ENCODE results near the gene STX5. TPM values are rescaled to one million over a fixed set of nuclear protein-coding genes. Genes with fewer than 3 reads are reported as not detected.

Gene STX5
- total RNA-seq, 2 donors from 2014 or later = 20.1 to 23.6 TPM

DNA sequence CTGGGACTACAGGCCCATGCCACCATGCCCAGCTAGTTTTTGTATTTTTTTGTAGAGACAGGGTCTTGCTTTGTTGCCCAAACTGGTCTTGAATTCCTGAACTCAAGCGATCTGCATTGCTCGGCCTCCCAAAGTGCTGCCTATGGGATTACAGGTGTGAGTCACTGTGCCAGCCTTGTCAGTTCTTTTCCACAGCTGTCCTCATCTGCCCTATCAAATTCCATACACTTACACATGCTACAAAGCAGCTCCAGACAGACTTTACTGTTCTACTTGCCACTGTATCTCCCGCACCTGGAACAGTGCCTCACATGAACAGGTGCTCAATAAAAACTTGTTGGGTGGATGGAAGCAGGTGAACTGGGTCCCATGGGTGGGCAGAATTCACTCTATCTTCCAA is 8.2 kb downstream of the STX5 start:
- no peaks in the 10 kb centered on the region for H3K9me3 ChIP-seq
- H3K4me3 ChIP-seq = no peak overlapping the region
- TF ChIP-seq, protein P1, sequence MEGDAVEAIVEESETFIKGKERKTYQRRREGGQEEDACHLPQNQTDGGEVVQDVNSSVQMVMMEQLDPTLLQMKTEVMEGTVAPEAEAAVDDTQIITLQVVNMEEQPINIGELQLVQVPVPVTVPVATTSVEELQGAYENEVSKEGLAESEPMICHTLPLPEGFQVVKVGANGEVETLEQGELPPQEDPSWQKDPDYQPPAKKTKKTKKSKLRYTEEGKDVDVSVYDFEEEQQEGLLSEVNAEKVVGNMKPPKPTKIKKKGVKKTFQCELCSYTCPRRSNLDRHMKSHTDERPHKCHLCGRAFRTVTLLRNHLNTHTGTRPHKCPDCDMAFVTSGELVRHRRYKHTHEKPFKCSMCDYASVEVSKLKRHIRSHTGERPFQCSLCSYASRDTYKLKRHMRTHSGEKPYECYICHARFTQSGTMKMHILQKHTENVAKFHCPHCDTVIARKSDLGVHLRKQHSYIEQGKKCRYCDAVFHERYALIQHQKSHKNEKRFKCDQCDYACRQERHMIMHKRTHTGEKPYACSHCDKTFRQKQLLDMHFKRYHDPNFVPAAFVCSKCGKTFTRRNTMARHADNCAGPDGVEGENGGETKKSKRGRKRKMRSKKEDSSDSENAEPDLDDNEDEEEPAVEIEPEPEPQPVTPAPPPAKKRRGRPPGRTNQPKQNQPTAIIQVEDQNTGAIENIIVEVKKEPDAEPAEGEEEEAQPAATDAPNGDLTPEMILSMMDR (IDR thresholded peaks at IDR 0.05) = no peak
- no peak for TF ChIP-seq POLR2A (IDR thresholded peaks at IDR 0.05)
- peaks cover 5% of the 10 kb centered on the region for H3K4me1 ChIP-seq
- intact Hi-C loops (cut with DNase I) = no loop called here
- no peaks in the 10 kb centered on the region for H3K27me3 ChIP-seq
- no peak overlapping the region for H3K27ac ChIP-seq
- ATAC-seq (no peak), DNase-seq (no peak)
- 87 to 89% methylated on average over 3 of the region's 3 CpGs for WGBS, 2 donors
- H3K36me3 ChIP-seq (replicated peaks in 1 of 2; ENCODE audit: insufficient read depth in 1 of 2, low read depth in 2 of 2) = peaks cover 24 to 65% of the 10 kb centered on the region in 2 donors

DNA sequence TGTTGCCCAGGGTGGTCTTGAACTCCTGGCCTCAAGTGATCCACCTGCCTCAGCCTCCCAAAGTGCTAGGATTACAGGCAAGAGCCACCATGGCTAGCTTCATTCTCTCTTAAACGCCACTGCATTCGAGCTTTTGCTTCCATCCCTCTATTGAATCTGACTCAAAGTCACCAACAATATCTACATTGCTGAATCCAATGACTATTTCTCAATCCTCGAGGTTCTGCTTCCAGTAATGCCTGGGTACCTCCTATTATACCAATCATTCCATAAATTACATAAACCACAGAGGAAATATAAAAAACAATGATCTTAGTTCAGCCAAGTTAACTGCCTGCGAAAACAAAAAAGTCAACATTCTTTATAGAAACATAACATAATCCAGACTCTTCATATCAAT is 14.7 kb downstream of the STX5 start:
- WGBS, 2 donors = 74 to 93% methylated on average over 4 of the region's 4 CpGs
- Histone ChIP-seq H3K9me3 (no peaks in the 10 kb centered on the region), H3K4me3 (no peak overlapping the region), H3K27ac (no peak overlapping the region), H3K27me3 (no peaks in the 10 kb centered on the region), H3K36me3 (replicated peaks in 1 of 2; ENCODE audit: insufficient read depth in 1 of 2, low read depth in 2 of 2) (peaks cover 0 to 25% of the 10 kb centered on the region in 2 donors), H3K4me1 (no peaks in the 10 kb centered on the region)
- ATAC-seq (no peak), DNase-seq (no peak)
- intact Hi-C loops (cut with DNase I) = no loop called here
- TF ChIP-seq, protein P1 (IDR thresholded peaks at IDR 0.05) = no peak
- no peak for TF ChIP-seq POLR2A (IDR thresholded peaks at IDR 0.05)

DNA sequence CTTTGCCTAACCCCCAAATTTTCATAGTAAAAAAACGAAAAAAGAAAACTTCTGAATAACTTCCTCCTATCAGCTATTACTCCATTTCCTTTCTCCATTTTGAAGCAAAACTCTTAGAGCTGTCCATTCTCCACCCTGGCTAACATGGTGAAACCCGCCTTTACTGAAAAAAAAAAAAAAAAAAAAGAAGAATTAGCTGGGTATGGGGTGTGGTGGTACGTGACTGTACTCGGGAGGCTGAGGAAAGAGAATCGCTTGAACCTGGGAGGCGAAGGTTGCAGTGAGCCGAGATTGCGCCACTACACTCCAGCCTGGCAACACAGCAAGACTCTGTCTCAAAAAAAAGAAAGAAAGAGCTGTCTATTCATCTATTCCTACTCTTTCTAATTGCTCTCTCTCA is 15.3 kb downstream of the STX5 start:
- no peaks in the 10 kb centered on the region for H3K27me3 ChIP-seq
- ATAC-seq = no peak
- DNase-seq = no peak
- TF ChIP-seq, protein P1 (IDR thresholded peaks at IDR 0.05) = no peak
- TF ChIP-seq POLR2A (IDR thresholded peaks at IDR 0.05) = no peak
- 78 to 90% methylated on average over 8 of the region's 8 CpGs for WGBS, 2 donors
- H3K27ac ChIP-seq = no peak overlapping the region
- no peaks in the 10 kb centered on the region for H3K9me3 ChIP-seq
- no peak overlapping the region for H3K4me3 ChIP-seq
- no peaks in the 10 kb centered on the region for H3K4me1 ChIP-seq
- peaks cover 0 to 21% of the 10 kb centered on the region in 2 donors for H3K36me3 ChIP-seq (replicated peaks in 1 of 2; ENCODE audit: insufficient read depth in 1 of 2, low read depth in 2 of 2)
- intact Hi-C loops (cut with DNase I) = no loop called here

DNA sequence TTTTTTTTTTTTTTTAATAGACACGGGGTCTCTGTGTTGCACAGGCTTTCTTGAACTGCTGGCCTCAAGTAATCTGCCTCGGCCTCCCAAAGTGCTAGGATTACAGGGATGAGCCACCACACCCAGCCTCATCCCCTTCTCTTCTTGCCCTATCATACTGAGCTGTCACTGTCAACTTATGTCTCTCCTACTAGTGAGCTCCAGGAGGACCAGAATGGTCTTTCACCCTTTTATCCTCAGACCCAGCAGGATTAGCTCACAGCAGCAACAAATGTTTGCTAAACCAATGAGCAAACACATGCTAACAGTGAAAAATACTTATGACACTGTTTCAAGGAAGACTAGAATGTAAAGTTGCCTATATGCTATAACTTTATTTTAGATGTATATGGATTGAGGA is 20.2 kb downstream of the STX5 start:
- TF ChIP-seq, protein P1 (IDR thresholded peaks at IDR 0.05) = no peak
- no peak for TF ChIP-seq POLR2A (IDR thresholded peaks at IDR 0.05)
- Histone ChIP-seq H3K4me3 (no peak overlapping the region), H3K27ac (no peak overlapping the region), H3K9me3 (no peaks in the 10 kb centered on the region), H3K4me1 (peaks cover 1% of the 10 kb centered on the region), H3K27me3 (no peaks in the 10 kb centered on the region), H3K36me3 (replicated peaks in 1 of 2; ENCODE audit: insufficient read depth in 1 of 2, low read depth in 2 of 2) (no peaks in the 10 kb centered on the region)
- no peak for ATAC-seq
- intact Hi-C loops (cut with DNase I) = no loop called here
- WGBS, 2 donors = 74 to 83% methylated on average over 2 of the region's 2 CpGs
- DNase-seq = no peak

DNA sequence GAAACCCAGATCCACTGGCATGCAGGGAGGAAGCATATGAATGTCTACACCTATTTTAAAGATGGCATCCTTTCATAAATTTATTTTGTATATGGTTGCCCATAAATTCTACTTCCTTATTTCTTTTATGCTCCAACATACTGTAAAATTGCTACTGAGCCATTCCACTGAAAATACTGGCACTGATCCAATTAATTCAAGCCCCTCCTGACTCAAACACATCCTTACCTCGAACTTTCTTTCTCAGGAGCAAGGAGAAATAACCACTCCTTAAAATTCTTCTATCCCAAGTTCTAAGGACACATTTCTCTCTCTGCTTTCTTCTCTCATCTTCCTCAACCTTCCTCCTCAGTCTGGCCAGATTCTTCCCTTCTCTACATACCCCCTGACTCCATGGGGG is 21.1 kb downstream of the STX5 start:
- DNase-seq = no peak
- WGBS, 2 donors = 14 to 20% methylated on average over 1 of the region's 1 CpG
- intact Hi-C loops (cut with DNase I) = no loop called here
- Histone ChIP-seq H3K27ac (no peak overlapping the region), H3K27me3 (no peaks in the 10 kb centered on the region), H3K36me3 (replicated peaks in 1 of 2; ENCODE audit: insufficient read depth in 1 of 2, low read depth in 2 of 2) (no peaks in the 10 kb centered on the region), H3K4me1 (peaks cover 11% of the 10 kb centered on the region), H3K4me3 (no peak overlapping the region), H3K9me3 (no peaks in the 10 kb centered on the region)
- ATAC-seq = no peak
- TF ChIP-seq, protein P1 (IDR thresholded peaks at IDR 0.05) = no peak
- no peak for TF ChIP-seq POLR2A (IDR thresholded peaks at IDR 0.05)

All from body of pancreas (tissue), 4 donors.